NCI-H69 (cell line): ENCODE data around the gene GAL3ST2.
"Not testable (repeated sequence)": the region's sequence is repeated elsewhere in the genome, so short reads cannot be mapped to it uniquely, and the experiment has no call there.

Source experiments
- DNase-seq: peaks from one replicate; lab custom pipeline; 2025; lab: John Stamatoyannopoulos, UW

Gene GAL3ST2

DNA sequence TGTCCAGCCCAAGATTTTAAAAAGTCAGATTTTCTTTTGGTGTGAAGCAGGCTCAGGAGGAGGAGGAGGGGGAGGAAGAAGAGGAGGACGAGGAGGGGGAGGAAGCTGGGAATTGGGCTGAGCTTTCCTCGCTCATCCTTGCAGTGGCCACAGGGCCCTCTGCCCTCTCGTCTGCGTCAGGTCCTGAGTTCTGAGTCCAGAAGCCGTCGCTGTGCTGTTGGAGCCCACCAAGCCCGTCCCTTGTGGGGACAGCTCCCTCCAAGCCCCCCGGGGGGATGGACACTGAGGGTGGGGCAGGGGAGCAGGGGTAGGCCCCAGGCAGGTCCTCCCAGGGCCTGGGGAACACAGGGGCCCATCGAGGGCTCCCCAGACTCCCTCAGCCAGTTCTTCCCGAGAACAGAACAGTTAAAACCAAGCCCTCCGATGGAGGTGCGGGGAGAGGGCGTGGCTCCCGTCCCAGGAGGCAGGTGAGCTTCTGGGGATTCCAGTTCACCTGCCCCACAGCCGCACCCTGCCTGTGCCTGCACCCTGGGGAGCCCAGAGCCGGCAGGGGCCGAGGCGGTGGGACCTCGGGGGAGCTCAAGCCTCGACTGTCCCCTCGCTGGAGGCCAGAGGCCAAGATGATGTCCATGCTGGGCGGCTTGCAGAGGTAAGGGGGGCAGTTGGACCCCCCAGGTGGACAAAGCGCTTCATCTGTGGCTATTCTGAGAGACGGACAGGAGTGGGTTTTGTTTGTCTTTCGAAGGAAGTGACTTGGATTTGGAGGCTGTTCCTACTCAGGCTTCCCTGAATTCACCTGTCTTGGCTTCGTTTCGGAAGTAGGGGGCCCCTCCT is at the start of gene GAL3ST2:
TSS of gene GAL3ST2 (plus strand) at position 487 of the 834 bp plus-strand sequence. CDS start at position 621, 134 bp downstream.
- DNase-seq = no peak

DNA sequence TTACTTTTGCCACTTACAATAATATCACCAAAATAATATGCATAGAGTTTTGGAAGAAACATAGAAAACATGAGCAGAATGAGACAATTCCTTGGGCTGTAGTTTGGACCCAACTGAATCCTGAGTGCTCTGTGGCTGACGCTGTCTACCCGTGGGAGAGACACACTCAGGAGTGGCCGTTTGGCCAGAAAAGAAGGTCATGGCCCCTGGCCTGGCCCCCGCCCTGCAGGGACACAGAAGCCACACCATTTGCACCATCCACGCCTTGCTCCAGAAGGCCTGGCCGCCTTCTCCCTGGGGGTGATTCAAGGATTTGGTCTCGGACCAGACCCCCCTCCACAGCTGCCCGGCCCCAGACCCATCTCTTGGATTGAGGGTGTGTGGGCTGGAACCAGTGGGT is 48.6 kb upstream of the GAL3ST2 start:
- no peak for DNase-seq

DNA sequence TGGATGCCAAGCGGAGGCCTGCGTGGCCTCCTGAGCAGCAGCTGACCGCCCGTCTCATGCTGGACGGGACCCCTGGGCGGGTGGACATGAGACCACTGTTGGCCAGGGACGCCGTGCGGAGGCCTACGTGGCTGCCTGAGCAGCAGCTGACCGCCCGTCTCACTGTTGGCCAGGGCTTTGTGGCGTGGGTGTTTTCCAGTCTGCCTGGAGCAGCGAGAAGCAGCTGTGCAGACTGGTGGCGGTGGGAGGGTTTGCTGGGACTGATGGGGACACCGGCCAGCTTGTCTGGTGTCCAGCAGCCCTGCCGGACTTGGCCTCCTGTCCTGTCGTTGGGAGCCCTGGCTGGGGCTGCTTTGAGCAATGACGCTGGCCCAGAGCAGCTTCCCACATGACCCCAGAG is 48.0 kb upstream of the GAL3ST2 start:
- no peak for DNase-seq

- DNase-seq = no peak
These were observed 46.8 kb upstream of the GAL3ST2 start for GRCh38 chr2:241729868-241730267.

DNA sequence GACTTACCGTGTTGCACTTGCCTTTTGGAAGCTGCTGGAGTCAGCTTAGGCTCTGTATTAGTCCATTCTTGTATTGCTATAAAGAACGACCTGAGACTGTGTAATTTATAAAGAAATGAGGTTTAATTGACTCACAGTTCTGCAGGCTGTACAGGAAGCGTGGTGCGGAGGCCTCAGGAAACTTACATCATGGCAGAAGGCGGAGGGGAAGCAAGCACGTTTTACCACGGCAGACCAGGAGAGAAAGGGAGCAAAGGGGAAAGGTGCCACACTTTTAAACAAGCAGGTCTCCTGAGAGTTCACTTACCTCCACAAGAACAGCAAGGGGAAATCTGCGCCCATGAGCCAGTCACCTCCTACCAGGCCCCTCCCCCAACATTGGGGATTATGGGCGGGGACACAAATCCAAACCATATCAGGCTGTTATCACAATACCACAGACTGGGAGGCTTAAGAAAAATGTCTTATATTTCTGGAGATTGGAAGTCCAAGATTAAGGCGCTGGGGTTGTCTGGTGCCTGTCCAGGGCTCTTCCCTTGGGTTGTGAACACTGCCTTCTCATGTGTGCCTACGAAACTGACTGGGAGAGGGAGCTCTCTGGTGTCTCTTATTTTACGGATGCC is 45.8 kb upstream of the GAL3ST2 start:
- DNase-seq = no peak

GRCh38 chr2:241732513-241733186 is 44.0 kb upstream of the GAL3ST2 start:
- peak; percentile 57 for DNase-seq

- no peak for DNase-seq
These were observed 43.0 kb upstream of the GAL3ST2 start for GRCh38 chr2:241733391-241734207.

- no peak for DNase-seq
These were observed 42.5 kb upstream of the GAL3ST2 start for GRCh38 chr2:241734208-241734466.

- peak; percentile 87 for DNase-seq
These were observed 42.0 kb upstream of the GAL3ST2 start, which contains the start of gene D2HGDH for GRCh38 chr2:241734467-241735208. Gene D2HGDH, plus strand, starts transcription at chr2:241734630. Its CDS starts 595 bp downstream, at chr2:241735225.

GRCh38 chr2:241736111-241736510 is 40.5 kb upstream of the GAL3ST2 start:
- no peak for DNase-seq

DNA sequence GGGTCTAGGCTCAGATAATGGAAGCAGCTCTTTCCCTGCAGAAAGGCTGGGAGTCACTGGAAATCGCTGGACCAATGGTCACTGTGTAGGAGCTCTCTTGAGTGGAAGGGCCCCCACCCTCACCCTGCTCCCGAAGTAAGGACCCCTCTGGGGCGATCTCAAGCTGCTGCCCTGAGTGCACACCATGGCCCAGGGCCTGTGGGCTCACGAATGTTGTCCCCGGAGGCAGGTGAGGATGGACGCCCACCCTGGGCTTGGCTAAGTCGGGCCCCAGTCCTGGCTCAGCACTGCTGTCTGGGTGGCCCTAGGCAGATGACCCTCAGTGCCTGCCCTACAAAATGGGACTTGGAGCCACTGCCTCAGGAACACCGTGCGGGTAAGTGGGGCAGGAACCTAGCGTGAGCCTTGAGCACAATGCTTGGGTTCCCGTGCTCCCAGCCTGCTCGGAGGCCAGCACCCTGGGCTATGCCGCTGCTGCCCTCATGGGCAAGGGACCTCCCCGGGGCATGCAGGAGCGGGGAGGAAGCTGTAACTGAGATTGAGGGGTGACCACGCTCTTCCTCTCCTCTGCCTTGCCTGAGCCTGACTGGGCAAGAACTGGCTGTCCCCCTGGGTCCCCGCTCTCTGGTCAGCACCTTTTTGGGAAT is 38.5 kb upstream of the GAL3ST2 start:
- DNase-seq = no peak

- no peak for DNase-seq
These were observed 37.4 kb upstream of the GAL3ST2 start for GRCh38 chr2:241739177-241739576.

DNA sequence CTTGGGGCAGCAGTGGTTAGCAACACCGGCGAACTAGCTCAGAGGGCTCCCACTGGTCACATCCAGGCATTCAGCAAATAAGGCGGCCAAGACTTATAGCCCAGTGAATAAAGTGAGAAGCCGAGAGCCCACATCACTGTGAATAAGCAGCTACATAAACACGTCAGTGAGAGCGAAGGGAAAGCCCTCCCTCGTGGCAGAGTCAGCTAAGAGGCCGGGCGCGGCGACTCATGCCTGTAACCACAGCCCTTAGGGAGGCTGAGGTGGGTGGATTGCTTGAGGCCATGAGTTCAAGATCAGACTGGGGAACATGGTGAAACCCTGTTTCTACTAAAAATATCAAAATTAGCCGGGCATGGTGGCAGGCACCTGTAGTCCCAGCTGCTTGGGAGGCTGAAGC is 37.0 kb upstream of the GAL3ST2 start:
- DNase-seq = no peak

DNA sequence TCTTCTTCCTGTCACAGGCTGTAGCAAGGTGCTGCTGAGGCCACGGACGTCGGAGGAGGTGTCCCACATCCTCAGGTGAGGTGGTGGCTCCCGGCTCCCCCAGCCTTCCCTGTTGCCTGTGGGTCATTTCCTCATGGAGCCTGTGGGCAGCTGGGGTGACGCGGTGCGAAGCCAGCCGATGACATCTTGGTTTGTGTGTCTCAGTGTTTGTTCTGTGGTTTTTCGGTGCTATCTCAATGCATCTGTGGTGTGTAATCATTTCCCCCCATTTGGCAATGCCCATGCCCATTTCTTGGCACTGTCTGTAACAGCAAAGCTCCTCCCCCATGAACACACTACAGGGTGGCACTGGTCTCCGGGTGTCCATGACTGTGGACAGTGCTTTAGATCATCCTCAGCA is 35.6 kb upstream of the GAL3ST2 start:
- DNase-seq = no peak

GRCh38 chr2:241742320-241742939 is 34.2 kb upstream of the GAL3ST2 start:
- no peak for DNase-seq

GRCh38 chr2:241743008-241743407 is 33.6 kb upstream of the GAL3ST2 start:
- not testable (repeated sequence) for DNase-seq

DNA sequence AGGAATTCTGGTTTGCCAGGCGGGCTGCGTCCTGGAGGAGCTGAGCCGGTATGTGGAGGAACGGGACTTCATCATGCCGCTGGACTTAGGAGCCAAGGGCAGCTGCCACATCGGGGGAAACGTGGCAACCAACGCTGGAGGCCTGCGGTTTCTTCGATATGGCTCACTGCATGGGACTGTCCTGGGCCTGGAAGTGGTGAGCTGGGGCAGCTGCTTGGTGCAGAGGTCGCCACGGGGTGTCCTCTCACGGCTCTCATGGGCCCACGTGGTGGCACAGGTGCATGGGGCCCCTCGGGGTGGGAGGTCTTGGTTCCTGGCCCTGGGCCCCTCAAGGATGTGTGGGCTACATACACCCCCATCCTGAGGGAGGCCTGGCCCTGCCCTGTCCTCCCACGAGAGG is 33.0 kb upstream of the GAL3ST2 start:
- DNase-seq = no peak

- DNase-seq = no peak
These were observed 32.4 kb upstream of the GAL3ST2 start for GRCh38 chr2:241744028-241744754.

GRCh38 chr2:241745276-241745675 is 31.3 kb upstream of the GAL3ST2 start:
- DNase-seq = no peak

- no peak for DNase-seq
These were observed 30.5 kb upstream of the GAL3ST2 start for GRCh38 chr2:241746084-241746483.
